ENCODE measurements around the gene SRGAP1.
"Not testable (repeated sequence)": the region's sequence is repeated elsewhere in the genome, so short reads cannot be mapped to it uniquely, and the experiment has no call there.

Gene SRGAP1

DNA sequence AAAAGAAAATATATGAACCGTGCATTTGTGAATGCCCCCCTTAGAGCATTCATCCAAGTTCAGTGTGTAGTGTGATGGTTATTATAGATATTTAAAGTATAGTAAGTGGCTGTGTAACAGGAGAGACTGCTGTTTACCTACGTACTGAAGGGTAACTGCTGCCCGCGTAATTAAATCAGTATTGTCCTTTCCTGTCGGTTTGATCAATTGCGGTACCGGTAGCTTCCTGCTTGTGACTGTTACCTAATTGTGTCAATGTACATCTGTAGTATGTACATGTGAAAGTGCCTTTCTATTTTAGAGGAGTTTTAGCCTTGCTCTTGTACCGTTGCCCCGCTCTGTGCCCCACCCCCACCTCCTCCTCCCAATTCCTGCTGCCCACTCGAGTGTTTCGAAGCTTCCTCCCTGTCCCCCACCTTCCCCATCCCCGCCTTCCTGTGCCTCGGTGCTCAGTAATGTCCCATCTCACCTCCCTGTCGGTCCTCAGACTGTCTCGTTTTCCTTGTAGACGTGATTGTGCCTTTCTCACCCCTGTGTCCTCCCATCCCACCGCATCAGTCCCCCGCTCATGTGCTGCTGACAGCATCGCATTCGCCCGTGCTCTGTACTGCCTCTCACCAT, 302.6 kb downstream of the SRGAP1 start:
- H3K9ac ChIP-seq (ENCODE audit: low read length): no peak overlapping the region
- H3K4me1 ChIP-seq (ENCODE audit: control insufficient read depth, low read depth, low read length): no peaks in the 10 kb centered on the region
- no peaks in the 10 kb centered on the region for H3K9me3 ChIP-seq (ENCODE audit: control insufficient read depth, low read depth, low read length)
- H3K36me3 ChIP-seq (ENCODE audit: control insufficient read depth, low read depth, low read length): no peaks in the 10 kb centered on the region
- no peak overlapping the region for H3K27ac ChIP-seq (ENCODE audit: low read length)
- H3K4me3 ChIP-seq (ENCODE audit: low read length): no peak overlapping the region
- H3K27me3 ChIP-seq (ENCODE audit: control insufficient read depth, insufficient read depth, low read length): no peaks in the 10 kb centered on the region

DNA sequence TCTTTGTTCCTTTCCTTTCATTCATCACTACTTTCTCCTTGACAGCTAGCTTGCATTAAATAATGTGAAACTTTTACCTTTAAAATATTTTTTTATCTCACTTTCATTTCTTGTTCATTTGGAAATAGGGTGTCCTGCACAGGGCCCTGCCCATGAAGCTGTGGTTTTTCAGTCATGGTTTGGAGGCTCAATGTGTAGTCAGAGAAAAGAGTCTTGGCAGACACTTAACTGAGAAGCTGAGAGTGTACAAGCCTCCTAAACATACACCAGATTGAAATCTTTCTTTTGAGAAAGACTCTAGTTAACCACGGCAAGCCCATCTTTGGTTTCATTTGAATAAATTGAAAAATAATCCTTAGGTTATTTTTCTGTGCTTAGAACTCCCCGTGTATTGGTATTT, 303.4 kb downstream of the SRGAP1 start:
- Histone ChIP-seq H3K4me1 (ENCODE audit: control insufficient read depth, low read depth, low read length) (no peaks in the 10 kb centered on the region), H3K9ac (ENCODE audit: low read length) (no peak overlapping the region), H3K4me3 (ENCODE audit: low read length) (no peak overlapping the region), H3K27ac (ENCODE audit: low read length) (no peak overlapping the region), H3K36me3 (ENCODE audit: control insufficient read depth, low read depth, low read length) (no peaks in the 10 kb centered on the region), H3K9me3 (ENCODE audit: control insufficient read depth, low read depth, low read length) (no peaks in the 10 kb centered on the region), H3K27me3 (ENCODE audit: control insufficient read depth, insufficient read depth, low read length) (no peaks in the 10 kb centered on the region)

DNA sequence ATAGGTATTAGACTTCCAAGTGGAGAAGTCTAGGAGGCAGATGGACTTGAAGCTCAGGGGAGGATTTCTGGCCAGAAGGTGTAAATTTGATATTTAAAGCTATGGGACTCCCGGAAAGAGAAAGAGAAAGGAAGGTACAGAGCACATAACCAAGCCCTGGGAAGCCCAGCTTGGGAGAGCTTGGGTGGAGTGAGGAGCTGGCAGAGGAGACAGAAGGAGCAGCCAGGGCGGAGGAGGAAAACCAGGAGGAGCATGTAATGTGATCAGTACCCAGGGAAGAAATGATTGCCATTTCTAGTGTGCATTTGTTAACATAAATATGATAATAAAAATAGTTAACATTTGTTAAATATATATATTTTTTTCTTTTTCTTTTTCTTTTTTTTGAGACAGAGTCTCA, 310.2 kb downstream of the SRGAP1 start:
- no peaks in the 10 kb centered on the region for H3K27me3 ChIP-seq (ENCODE audit: control insufficient read depth, insufficient read depth, low read length)
- H3K9me3 ChIP-seq (ENCODE audit: control insufficient read depth, low read depth, low read length): no peaks in the 10 kb centered on the region

DNA sequence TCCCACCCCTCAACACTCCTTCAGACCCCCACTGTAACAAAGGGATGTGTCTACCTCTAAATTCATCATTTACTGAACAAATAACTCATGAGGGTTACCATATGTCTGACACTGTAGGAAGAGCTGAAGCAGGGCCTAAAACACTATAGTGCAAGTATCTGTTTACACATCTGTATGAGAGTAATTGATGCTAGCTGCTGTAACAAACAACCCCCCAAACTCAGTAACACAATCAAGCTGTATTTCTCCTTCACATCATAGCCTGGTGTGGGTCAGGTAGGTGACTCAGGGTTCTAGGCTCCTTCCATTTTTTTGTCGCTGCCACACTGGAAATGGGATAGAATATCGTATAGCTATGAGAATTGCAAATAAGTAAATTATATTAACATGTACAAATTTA, 312.6 kb downstream of the SRGAP1 start:
- Histone ChIP-seq H3K4me1 (ENCODE audit: control insufficient read depth, low read depth, low read length) (no peaks in the 10 kb centered on the region), H3K4me3 (ENCODE audit: low read length) (no peak overlapping the region), H3K27me3 (ENCODE audit: control insufficient read depth, insufficient read depth, low read length) (no peaks in the 10 kb centered on the region), H3K27ac (ENCODE audit: low read length) (no peak overlapping the region), H3K36me3 (ENCODE audit: control insufficient read depth, low read depth, low read length) (no peaks in the 10 kb centered on the region), H3K9me3 (ENCODE audit: control insufficient read depth, low read depth, low read length) (no peaks in the 10 kb centered on the region), H3K9ac (ENCODE audit: low read length) (no peak overlapping the region)

More for the DNA sequence above, 310.2 kb downstream of the SRGAP1 start:
- no peak overlapping the region for H3K4me3 ChIP-seq (ENCODE audit: low read length)
- H3K4me1 ChIP-seq (ENCODE audit: control insufficient read depth, low read depth, low read length): no peaks in the 10 kb centered on the region
- H3K27ac ChIP-seq (ENCODE audit: low read length): no peak overlapping the region
- no peaks in the 10 kb centered on the region for H3K36me3 ChIP-seq (ENCODE audit: control insufficient read depth, low read depth, low read length)
- no peak overlapping the region for H3K9ac ChIP-seq (ENCODE audit: low read length)

DNA sequence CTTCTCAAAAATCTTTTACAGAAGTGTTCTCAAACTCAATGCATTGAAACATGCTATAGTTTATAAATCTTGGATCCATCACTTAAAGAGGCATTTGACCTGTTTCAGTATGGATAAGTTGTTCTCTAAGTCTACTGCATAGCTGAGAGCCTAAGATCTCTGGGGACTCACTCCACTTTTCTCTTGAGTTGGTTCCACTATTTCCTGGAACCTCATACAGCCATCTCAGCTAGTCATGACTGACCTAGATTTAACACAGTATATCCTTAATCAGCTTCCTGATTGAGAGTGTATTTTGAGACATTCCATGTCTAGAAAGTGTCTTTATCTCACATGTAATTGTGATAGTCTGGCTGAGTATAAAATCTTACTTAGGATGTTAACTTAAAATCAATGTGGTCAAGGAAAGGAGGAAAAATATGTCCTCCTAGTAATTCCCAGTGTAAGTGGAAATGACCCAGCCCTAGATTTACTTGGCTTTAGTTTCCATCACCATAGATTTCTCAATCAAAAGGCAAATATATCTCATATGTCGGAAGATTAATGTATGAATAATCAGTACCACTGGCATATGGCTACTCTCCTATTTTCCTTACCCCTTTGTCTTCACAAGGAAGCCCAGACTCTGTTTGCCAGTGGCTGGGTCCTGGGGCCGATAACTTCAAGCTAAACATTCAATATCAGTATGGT, 315.7 kb downstream of the SRGAP1 start:
- Histone ChIP-seq H3K4me3 (ENCODE audit: low read length) (no peak overlapping the region), H3K27ac (ENCODE audit: low read length) (no peak overlapping the region), H3K27me3 (ENCODE audit: control insufficient read depth, insufficient read depth, low read length) (no peaks in the 10 kb centered on the region), H3K9me3 (ENCODE audit: control insufficient read depth, low read depth, low read length) (no peaks in the 10 kb centered on the region), H3K36me3 (ENCODE audit: control insufficient read depth, low read depth, low read length) (no peaks in the 10 kb centered on the region), H3K9ac (ENCODE audit: low read length) (no peak overlapping the region), H3K4me1 (ENCODE audit: control insufficient read depth, low read depth, low read length) (no peaks in the 10 kb centered on the region)

DNA sequence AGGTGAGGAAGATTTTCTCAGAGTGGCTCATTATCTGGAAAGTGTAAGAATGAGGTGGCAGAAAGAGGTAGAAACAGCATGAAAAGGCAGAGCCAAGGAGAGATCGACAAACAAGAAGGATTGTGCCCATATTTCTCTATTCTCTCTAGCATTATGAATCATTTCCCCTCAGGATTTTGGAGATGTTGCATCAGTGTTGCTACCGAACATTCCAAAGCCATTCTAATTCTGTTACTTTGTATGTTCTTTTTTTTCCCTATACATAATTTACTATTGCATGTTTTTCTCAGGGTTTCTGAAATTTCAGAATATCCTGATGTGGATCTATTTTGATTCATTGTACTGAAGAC, 316.2 kb downstream of the SRGAP1 start:
- H3K36me3 ChIP-seq (ENCODE audit: control insufficient read depth, low read depth, low read length): no peaks in the 10 kb centered on the region
- H3K27me3 ChIP-seq (ENCODE audit: control insufficient read depth, insufficient read depth, low read length): no peaks in the 10 kb centered on the region
- H3K27ac ChIP-seq (ENCODE audit: low read length): no peak overlapping the region
- H3K9me3 ChIP-seq (ENCODE audit: control insufficient read depth, low read depth, low read length): no peaks in the 10 kb centered on the region
- H3K4me1 ChIP-seq (ENCODE audit: control insufficient read depth, low read depth, low read length): no peaks in the 10 kb centered on the region
- H3K9ac ChIP-seq (ENCODE audit: low read length): no peak overlapping the region
- no peak overlapping the region for H3K4me3 ChIP-seq (ENCODE audit: low read length)

DNA sequence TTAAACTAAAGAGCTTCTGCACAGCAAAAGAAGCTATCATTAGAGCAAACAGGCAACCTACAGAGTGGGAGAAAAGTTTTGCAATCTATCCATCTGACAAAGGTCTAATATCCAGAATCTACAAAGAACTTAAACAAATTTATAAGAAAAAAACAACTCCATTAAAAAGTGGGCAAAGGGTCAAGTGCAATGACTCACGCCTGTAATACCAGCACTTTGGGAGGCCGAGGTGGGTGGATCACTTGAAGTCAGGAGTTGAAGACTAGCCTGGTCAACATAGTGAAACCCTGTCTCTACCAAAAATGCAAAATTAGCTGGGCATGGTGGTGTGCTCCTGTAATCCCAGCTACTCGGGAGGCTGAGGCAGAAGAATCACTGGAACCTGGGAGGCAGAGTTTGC, 322.1 kb downstream of the SRGAP1 start:
- H3K4me3 ChIP-seq (ENCODE audit: low read length); H3K36me3 ChIP-seq (ENCODE audit: control insufficient read depth, low read depth, low read length); H3K27ac ChIP-seq (ENCODE audit: low read length); H3K9ac ChIP-seq (ENCODE audit: low read length); H3K9me3 ChIP-seq (ENCODE audit: control insufficient read depth, low read depth, low read length); H3K4me1 ChIP-seq (ENCODE audit: control insufficient read depth, low read depth, low read length); H3K27me3 ChIP-seq (ENCODE audit: control insufficient read depth, insufficient read depth, low read length): not testable (repeated sequence)

DNA sequence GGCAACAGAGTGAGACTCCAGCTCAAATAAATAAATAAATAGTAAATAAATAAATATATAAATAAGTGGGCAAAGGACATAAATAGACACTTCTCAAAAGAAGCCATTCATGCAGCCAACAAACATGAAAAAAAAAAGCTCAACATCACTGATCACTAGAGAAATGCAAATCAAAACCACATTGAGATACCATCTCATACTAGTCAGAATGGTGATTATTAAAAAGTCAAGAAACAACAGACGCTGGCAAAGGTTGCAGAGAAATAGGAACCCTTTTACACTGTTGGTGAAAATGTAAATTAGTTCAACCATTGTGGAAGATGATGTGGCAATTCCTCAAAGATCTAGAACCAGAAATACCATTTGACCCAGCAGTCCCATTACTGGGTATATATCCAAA, 322.5 kb downstream of the SRGAP1 start:
- not testable (repeated sequence) for H3K9me3 ChIP-seq (ENCODE audit: control insufficient read depth, low read depth, low read length); H3K27me3 ChIP-seq (ENCODE audit: control insufficient read depth, insufficient read depth, low read length); H3K27ac ChIP-seq (ENCODE audit: low read length); H3K36me3 ChIP-seq (ENCODE audit: control insufficient read depth, low read depth, low read length); H3K4me3 ChIP-seq (ENCODE audit: low read length); H3K9ac ChIP-seq (ENCODE audit: low read length)
- H3K4me1 ChIP-seq (ENCODE audit: control insufficient read depth, low read depth, low read length): peaks cover 13% of the 10 kb centered on the region

DNA sequence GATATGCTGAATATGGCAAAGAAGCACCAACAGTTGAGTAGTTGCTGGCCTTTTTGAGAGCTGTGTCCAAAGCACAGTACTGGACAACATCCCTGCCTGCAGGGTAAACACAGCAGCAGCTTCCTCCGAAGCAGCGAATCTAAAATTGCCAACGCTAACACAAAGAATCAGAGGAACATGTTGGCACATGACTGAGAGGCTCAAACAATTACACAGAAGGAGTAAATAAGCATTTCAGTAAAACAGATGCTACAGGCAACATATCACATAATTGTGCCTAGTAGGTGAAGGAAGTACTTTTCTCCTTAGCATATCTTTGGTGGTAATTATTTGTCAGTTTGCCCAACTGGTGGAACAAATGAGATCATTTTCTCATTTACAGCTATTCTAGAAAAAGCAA, 325.5 kb downstream of the SRGAP1 start:
- peaks cover 13% of the 10 kb centered on the region for H3K4me1 ChIP-seq (ENCODE audit: control insufficient read depth, low read depth, low read length)
- H3K9ac ChIP-seq (ENCODE audit: low read length): no peak overlapping the region
- H3K27ac ChIP-seq (ENCODE audit: low read length): no peak overlapping the region
- H3K27me3 ChIP-seq (ENCODE audit: control insufficient read depth, insufficient read depth, low read length): no peaks in the 10 kb centered on the region
- H3K36me3 ChIP-seq (ENCODE audit: control insufficient read depth, low read depth, low read length): no peaks in the 10 kb centered on the region
- no peak overlapping the region for H3K4me3 ChIP-seq (ENCODE audit: low read length)
- no peaks in the 10 kb centered on the region for H3K9me3 ChIP-seq (ENCODE audit: control insufficient read depth, low read depth, low read length)

DNA sequence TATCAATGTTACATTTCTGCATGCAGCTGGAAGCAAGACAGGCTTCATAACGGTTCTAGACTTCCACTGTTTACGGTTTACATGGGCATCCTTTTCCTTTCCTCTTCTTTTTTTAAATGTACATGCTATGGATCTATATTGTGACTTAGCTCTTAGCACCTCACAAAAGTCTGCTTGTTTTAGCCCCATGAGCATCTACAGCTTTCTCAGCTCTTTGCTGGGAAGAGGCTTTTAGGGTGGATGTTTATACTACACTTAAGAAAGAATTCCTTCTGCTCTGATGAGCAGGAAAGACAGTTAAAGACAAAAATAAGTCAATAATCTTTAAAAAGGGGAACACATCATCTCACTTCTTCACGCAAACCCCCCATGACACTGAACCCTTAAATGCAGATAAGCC, 326.2 kb downstream of the SRGAP1 start:
- H3K4me3 ChIP-seq (ENCODE audit: low read length): no peak overlapping the region
- H3K9me3 ChIP-seq (ENCODE audit: control insufficient read depth, low read depth, low read length): no peaks in the 10 kb centered on the region
- H3K36me3 ChIP-seq (ENCODE audit: control insufficient read depth, low read depth, low read length): no peaks in the 10 kb centered on the region
- H3K9ac ChIP-seq (ENCODE audit: low read length): no peak overlapping the region
- no peaks in the 10 kb centered on the region for H3K27me3 ChIP-seq (ENCODE audit: control insufficient read depth, insufficient read depth, low read length)
- H3K4me1 ChIP-seq (ENCODE audit: control insufficient read depth, low read depth, low read length): peaks cover 13% of the 10 kb centered on the region
- no peak overlapping the region for H3K27ac ChIP-seq (ENCODE audit: low read length)

DNA sequence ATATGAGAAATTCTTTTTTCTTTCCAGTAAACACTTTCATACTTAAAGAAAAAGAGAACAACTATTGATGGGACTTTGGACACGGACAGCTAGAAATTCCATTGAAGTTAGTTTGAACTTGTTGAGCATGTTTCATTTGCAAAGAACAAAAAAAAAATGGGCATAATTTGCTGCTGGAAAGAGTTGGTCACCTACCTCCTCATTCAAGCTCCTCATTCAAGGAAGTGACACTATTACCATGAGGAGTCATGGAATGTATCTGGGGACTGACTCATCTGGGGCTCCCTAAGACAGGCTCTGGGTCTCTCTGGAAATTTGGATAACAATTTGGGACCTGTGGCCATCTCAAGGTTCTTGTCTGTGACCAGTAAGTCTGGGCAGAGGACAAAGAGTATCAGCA, 327.2 kb downstream of the SRGAP1 start:
- no peak overlapping the region for H3K4me3 ChIP-seq (ENCODE audit: low read length)
- no peaks in the 10 kb centered on the region for H3K27me3 ChIP-seq (ENCODE audit: control insufficient read depth, insufficient read depth, low read length)
- H3K27ac ChIP-seq (ENCODE audit: low read length): no peak overlapping the region
- no peak overlapping the region for H3K9ac ChIP-seq (ENCODE audit: low read length)
- H3K9me3 ChIP-seq (ENCODE audit: control insufficient read depth, low read depth, low read length): no peaks in the 10 kb centered on the region
- no peaks in the 10 kb centered on the region for H3K36me3 ChIP-seq (ENCODE audit: control insufficient read depth, low read depth, low read length)
- H3K4me1 ChIP-seq (ENCODE audit: control insufficient read depth, low read depth, low read length): peaks cover 13% of the 10 kb centered on the region
